D341Med (cell line): ENCODE data around the gene PNMA8C.
"Not testable (repeated sequence)": the region's sequence is repeated elsewhere in the genome, so short reads cannot be mapped to it uniquely, and the experiment has no call there.

Source experiments
- DNase-seq: peaks from one replicate; pipeline ENCODE4 v3.0.0; 2012; ENCODE audit warnings: low spot score

The PNMA8C gene

GRCh38 chr19:46447006-46447405 lies 18.3 kb upstream of the PNMA8C start:
- no peak for DNase-seq

- no peak for DNase-seq
These were observed 17.3 kb upstream of the PNMA8C start for GRCh38 chr19:46446021-46446420.

- no peak for DNase-seq
These were observed 14.2 kb upstream of the PNMA8C start for GRCh38 chr19:46442808-46443450.

- no peak for DNase-seq
These were observed 13.1 kb upstream of the PNMA8C start for GRCh38 chr19:46441866-46442265.

DNA sequence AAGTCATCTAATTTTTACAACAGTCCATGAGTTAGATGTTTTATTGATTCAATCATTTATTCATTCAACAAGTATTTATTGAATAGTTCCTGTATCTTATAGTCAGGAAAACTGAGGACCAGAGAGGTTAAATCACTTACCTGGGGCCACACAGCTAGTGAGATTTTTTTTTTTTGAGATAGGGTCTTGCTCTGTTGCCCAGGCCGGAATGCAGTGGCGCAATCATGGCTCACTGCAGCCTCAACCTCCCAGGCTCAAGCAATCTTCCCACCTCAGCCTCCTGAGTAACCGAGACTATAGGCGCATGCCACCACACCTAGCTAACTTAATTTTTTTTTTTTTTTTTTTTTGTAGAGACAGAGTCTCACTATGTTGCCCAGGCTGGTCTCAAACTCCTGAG lies 7.0 kb upstream of the PNMA8C start:
- DNase-seq, result not testable (repeated sequence)

- DNase-seq, result no peak
These were observed 6.3 kb upstream of the PNMA8C start for GRCh38 chr19:46435009-46435408.

- DNase-seq, result not testable (repeated sequence)
These were observed 4.7 kb upstream of the PNMA8C start for GRCh38 chr19:46433470-46433869.

GRCh38 chr19:46431824-46432223 lies 3.1 kb upstream of the PNMA8C start:
- no peak for DNase-seq

- DNase-seq, result no peak
These were observed 1.3 kb upstream of the PNMA8C start for GRCh38 chr19:46429999-46430398.

- DNase-seq, result no peak
These were observed 1.2 kb downstream of the PNMA8C start for GRCh38 chr19:46427518-46428045.

DNA sequence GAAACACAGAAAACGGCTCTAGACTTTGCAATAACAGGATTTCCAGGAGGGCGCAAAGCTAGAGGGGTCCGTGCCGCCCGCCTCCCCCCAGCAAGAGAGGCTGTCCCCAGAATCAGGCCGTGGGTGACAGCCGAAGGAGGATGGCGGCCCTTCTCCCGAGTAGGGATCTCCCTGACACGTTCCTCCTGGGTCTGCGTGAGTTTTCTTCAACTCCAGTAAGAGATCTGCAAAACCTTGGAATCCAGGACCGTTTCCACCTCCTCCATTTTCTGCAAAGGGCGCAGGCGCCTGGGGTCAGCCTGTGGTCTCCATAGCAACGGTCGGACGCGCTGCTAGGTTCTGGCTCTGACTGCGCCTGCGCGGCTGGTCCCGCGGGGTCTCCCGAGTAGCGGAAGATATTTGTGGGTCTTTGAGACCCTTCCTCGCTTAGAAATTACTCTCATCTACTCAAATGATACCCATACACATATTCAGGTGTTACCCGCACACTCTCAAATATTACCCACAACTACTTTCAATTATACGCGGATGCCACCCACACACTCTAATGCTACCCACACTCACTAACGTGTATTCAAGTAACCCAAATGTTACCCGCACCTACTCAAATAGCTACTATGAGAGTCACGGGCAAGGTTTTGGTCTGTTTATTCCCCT lies 2.1 kb downstream of the PNMA8C start:
- DNase-seq, result peak; percentile 86

DNA sequence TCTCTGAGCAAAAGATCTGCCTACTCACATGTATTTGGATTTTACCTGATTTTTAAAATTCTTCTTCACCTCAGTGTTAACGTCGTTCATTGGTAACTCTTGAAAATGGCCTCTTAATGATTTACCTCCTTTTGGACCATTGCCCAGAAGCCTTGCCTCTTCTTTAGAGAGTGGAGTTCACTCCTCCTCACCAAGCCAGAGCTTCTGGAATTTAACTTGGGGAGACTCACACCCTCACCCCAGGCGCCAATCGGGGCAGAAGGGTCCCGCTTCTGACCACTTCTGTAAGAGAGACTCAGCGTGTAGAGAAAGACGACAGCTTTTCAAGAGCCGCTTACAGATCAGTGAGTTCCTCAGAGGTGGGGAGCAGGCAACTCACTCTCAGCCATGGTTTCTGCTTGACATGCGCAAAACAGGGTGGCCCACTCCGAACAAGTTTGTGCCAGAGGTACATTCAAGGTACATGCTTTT lies 2.7 kb downstream of the PNMA8C start:
- DNase-seq, result no peak

GRCh38 chr19:46423188-46423587 lies 5.5 kb downstream of the PNMA8C start:
- no peak for DNase-seq

GRCh38 chr19:46422344-46422743 lies 6.4 kb downstream of the PNMA8C start:
- no peak for DNase-seq

DNA sequence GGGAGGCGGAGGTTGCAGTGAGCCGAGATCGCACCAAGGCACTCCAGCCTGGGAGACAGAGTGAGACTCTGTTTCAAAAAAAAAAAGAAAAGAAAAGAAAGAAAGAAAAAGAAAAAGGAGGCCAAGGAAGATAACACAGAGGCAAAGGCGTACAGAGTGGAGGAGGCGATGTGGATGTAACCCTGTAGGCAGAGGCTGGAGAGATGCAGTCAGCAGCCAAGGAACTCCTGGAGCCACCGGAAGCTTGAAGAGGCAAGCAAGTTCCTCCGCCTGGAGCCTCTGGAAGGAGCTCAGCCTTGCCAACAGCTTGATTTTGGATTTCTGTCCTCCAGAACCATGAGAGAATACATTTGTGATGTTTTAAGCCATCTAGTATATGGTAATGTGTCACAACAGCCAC lies 8.7 kb downstream of the PNMA8C start:
- no peak for DNase-seq

- DNase-seq, result peak; percentile 96
These were observed 12.7 kb downstream of the PNMA8C start for GRCh38 chr19:46415804-46416709.

- not testable (repeated sequence) for DNase-seq
These were observed 13.8 kb downstream of the PNMA8C start for GRCh38 chr19:46414899-46415298.

DNA sequence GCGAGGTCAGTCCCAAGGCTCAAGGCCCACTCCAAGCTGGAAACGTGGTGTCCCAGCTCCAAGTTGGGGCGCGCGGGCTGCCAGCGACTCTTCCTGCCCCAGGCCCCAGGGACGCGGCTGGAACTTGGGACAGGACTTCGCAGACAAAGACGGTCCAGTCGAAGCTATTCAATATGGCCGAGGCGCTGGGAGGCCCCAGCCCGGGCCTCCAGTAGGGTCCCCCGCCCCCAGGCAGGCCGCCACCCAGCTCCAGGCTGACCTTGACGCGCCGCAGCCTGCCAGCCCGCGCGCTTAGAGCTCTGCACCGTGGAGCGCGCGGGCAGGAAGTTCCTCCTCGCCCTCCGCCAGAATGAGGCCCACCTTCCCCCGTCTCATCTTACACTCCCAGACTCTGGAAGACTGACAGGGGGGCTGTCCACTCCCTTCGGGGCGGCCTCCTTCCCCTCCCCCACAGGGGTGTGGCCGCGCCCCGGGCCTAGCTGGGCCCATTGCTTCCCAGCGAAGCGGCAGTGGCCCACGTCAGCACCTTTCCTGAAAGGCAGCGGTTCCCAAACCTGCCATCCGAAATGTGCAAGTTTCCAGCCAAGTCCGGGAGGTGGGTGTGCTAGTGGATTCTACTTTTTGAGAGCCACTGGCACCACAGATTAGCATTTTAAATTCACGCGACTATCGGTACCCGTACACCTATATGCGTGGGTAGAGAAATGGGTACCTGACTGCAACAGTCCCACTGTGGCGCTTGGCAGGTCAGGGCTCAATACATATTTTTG lies 15.3 kb downstream of the PNMA8C start, which contains the start of gene CCDC8:
Gene CCDC8 (minus strand): TSS at position 303 of the 770 bp plus-strand sequence. CDS start 754 bp downstream, outside the sequence.
- peak; percentile 72 for DNase-seq

GRCh38 chr19:46412650-46413261 lies 16.0 kb downstream of the PNMA8C start:
- DNase-seq, result no peak

DNA sequence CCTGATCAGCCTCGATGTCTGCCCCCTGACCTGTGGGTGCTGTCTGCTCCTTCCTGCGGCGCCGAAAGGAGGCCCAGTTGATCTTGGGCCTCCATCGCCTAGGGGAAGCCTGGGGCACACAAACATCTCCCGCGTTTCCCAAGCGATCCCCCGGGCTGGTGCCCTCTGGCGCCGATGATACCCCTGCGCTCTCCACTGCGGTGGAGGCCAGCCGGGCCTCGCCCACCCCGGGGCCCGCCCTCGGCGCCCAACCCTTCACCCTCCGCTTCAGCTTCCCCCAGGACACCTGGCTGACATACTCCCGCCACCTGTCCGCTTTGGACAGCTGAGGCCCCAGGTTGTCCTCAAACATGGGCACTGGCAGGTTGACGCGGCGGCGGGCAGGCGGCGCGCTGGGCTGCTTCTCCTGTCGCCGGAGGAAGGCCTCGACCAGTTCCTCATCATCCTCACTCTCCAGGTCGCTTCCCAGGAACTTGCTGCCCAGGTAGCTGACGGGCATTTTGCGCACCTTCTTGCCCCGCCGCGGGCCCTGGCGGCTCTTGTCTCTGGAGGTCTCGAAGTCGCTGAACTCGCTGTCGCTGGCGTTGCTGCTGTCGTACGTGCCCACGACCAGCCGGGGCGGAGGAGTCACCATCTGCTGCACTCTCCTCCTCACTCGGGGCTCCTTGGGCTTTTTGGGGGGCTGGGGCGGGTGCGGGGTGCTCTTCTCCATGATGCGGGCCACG lies 16.6 kb downstream of the PNMA8C start:
- no peak for DNase-seq
